Breast epithelium (tissue), 4 donors: ENCODE data around the gene UBE2D2. TPM values are rescaled to one million over a fixed set of nuclear protein-coding genes. Genes with fewer than 3 reads are reported as not detected.
"Not testable (repeated sequence)": the region's sequence is repeated elsewhere in the genome, so short reads cannot be mapped to it uniquely, and the experiment has no call there.

Source experiments
- DNase-seq, 2 donors: peaks; one replicate each; pipeline ENCODE4 v3.0.0-alpha.2; 2019; ENCODE audit warnings: low spot score in 2 of 2
- H3K27ac ChIP-seq, 2 donors: fragments of 200-600 bp; sonication (generic) in 1 of 2; one replicate each; pipeline ENCODE4 v1.5.1; 2016 to 2019; ENCODE audit warnings: mild to moderate bottlenecking in 1 of 2
- H3K27me3 ChIP-seq, 2 donors: fragments of 200-600 bp; sonication (generic) in 1 of 2; one replicate each; pipeline versions ENCODE4 v1.5.1 to v1.6.0; 2017 to 2019; ENCODE audit warnings: control low read depth in 1 of 2, mild to moderate bottlenecking in 1 of 2
- H3K36me3 ChIP-seq: fragments of 200-600 bp; one replicate; pipeline ENCODE4 v1.5.1; 2019
- H3K4me1 ChIP-seq, 2 donors: fragments of 200-600 bp; sonication (generic); one replicate each; pipeline ENCODE4 v1.5.1; 2016 to 2019; ENCODE audit warnings: control low read depth in 1 of 2
- H3K4me3 ChIP-seq, 3 donors: fragments of 200-600 bp; sonication (generic); 1 replicate in 2 of 3; 2 replicates in 1 of 3; pipeline ENCODE4 v1.5.1; 2016 to 2019; ENCODE audit warnings: mild to moderate bottlenecking in 3 of 3, moderate library complexity in 2 of 3
- H3K9me3 ChIP-seq, 2 donors: fragments of 200-600 bp; sonication (generic) in 1 of 2; one replicate each; pipeline ENCODE4 v1.5.1; 2016 to 2019; ENCODE audit warnings: control low read depth in 1 of 2
- CTCF ChIP-seq, 3 donors: fragments of 450-650 bp; IDR thresholded peaks; one replicate each; pipeline ENCODE4 v1.5.1; 2016 to 2017; ENCODE audit warnings: antibody characterized with exemption in 3 of 3, mild to moderate bottlenecking in 3 of 3, moderate library complexity in 3 of 3
- POLR2A ChIP-seq: fragments of 450-650 bp; IDR thresholded peaks from one replicate; pipeline ENCODE4 v1.6.1; 2016; ENCODE audit warnings: antibody characterized with exemption, mild to moderate bottlenecking, moderate library complexity
- POLR2AphosphoS5 ChIP-seq, 3 donors: sonication (generic); formaldehyde crosslinking; IDR thresholded peaks; one replicate each; pipeline ENCODE4 v1.6.1; 2017; ENCODE audit warnings: antibody characterized with exemption in 3 of 3
- intact Hi-C: fragments of 100-400 bp; cut with DNase I; formaldehyde crosslinking; loops from one replicate; pipeline ENCODE4 v1.15.1; 2023; ENCODE audit warnings: low total_unique reads
- total RNA-seq, 3 donors: library from RNA; depleted of rRNA; stranded (reverse); fragments of >200 nt; gene quantifications; one replicate each; pipeline ENCODE4 v1.1.0, GENCODE V29; 2016

Gene UBE2D2
- total RNA-seq, 3 donors from 2014 or later, result 55.1 to 68.3 (median 58.1) TPM

- H3K27ac ChIP-seq, result no peak overlapping the region
- TF ChIP-seq CTCF (IDR thresholded peaks at IDR 0.05) (peak in 1 of 3 donors; percentile 19), POLR2A (no peak), POLR2AphosphoS5 (IDR thresholded peaks at IDR 0.05) (no peak)
- no peak for DNase-seq
- intact Hi-C loops, result no loop called here
- no peaks in the 10 kb centered on the region for H3K4me1 ChIP-seq
- no peak overlapping the region for H3K4me3 ChIP-seq
- H3K9me3 ChIP-seq, result no peaks in the 10 kb centered on the region
- no peaks in the 10 kb centered on the region for H3K27me3 ChIP-seq
- no peaks in the 10 kb centered on the region for H3K36me3 ChIP-seq
Observed at GRCh38 chr5:139574641-139575312, 13.6 kb downstream of the UBE2D2 start.

GRCh38 chr5:139575313-139575646 lies 14.1 kb downstream of the UBE2D2 start:
- Histone ChIP-seq H3K36me3 (no peaks in the 10 kb centered on the region), H3K4me1 (no peaks in the 10 kb centered on the region), H3K27ac (no peak overlapping the region), H3K27me3 (no peaks in the 10 kb centered on the region), H3K9me3 (no peaks in the 10 kb centered on the region), H3K4me3 (no peak overlapping the region)
- TF ChIP-seq CTCF (IDR thresholded peaks at IDR 0.05) (no peak), POLR2AphosphoS5 (IDR thresholded peaks at IDR 0.05) (no peak), POLR2A (no peak)
- intact Hi-C loops, result no loop called here
- no peak for DNase-seq

GRCh38 chr5:139575751-139576150 lies 14.6 kb downstream of the UBE2D2 start:
- Histone ChIP-seq H3K27me3 (no peaks in the 10 kb centered on the region), H3K4me1 (no peaks in the 10 kb centered on the region), H3K36me3 (no peaks in the 10 kb centered on the region), H3K4me3 (no peak overlapping the region), H3K27ac (no peak overlapping the region), H3K9me3 (no peaks in the 10 kb centered on the region)
- TF ChIP-seq POLR2AphosphoS5 (IDR thresholded peaks at IDR 0.05) (no peak), CTCF (IDR thresholded peaks at IDR 0.05) (no peak), POLR2A (no peak)
- DNase-seq, result no peak
- intact Hi-C loops, result no loop called here

- no peaks in the 10 kb centered on the region for H3K36me3 ChIP-seq
- H3K9me3 ChIP-seq, result no peaks in the 10 kb centered on the region
- intact Hi-C loops, result no loop called here
- H3K4me1 ChIP-seq, result no peaks in the 10 kb centered on the region
- H3K4me3 ChIP-seq, result no peak overlapping the region
- DNase-seq, result no peak
- no peak overlapping the region for H3K27ac ChIP-seq
- H3K27me3 ChIP-seq, result no peaks in the 10 kb centered on the region
- TF ChIP-seq CTCF (IDR thresholded peaks at IDR 0.05), result no peak
- no peak for TF ChIP-seq POLR2A
- no peak for TF ChIP-seq POLR2AphosphoS5 (IDR thresholded peaks at IDR 0.05)
Observed at GRCh38 chr5:139577689-139578290, 16.7 kb downstream of the UBE2D2 start.

GRCh38 chr5:139578325-139578724 lies 17.2 kb downstream of the UBE2D2 start:
- DNase-seq, result no peak
- no peaks in the 10 kb centered on the region for H3K4me1 ChIP-seq
- intact Hi-C loops, result no loop called here

GRCh38 chr5:139582181-139582580 lies 21.0 kb downstream of the UBE2D2 start:
- intact Hi-C loops, H3K36me3 ChIP-seq, H3K27ac ChIP-seq, H3K4me1 ChIP-seq, H3K4me3 ChIP-seq, H3K27me3 ChIP-seq, DNase-seq, H3K9me3 ChIP-seq: not testable (repeated sequence)

More at GRCh38 chr5:139578325-139578724, 17.2 kb downstream of the UBE2D2 start:
- no peaks in the 10 kb centered on the region for H3K9me3 ChIP-seq
- no peak overlapping the region for H3K27ac ChIP-seq
- no peaks in the 10 kb centered on the region for H3K27me3 ChIP-seq
- TF ChIP-seq POLR2AphosphoS5 (IDR thresholded peaks at IDR 0.05) (no peak), CTCF (IDR thresholded peaks at IDR 0.05) (no peak), POLR2A (no peak)
- H3K4me3 ChIP-seq, result no peak overlapping the region
- H3K36me3 ChIP-seq, result no peaks in the 10 kb centered on the region
